Thyroid gland (tissue), 4 donors: ENCODE data around the gene CCDC14. TPM values are rescaled to one million over a fixed set of nuclear protein-coding genes. Genes with fewer than 3 reads are reported as not detected.
"Not testable (repeated sequence)": the region's sequence is repeated elsewhere in the genome, so short reads cannot be mapped to it uniquely, and the experiment has no call there.

Experiments used
- DNase-seq, 2 donors: peaks; one replicate each; pipeline ENCODE4 v3.0.0-alpha.2; 2019
- H3K27ac ChIP-seq, 3 donors: fragments of 200-600 bp; sonication (generic); 1 replicate in 2 of 3; 2 replicates in 1 of 3; pipeline ENCODE4 v1.5.1; 2016 to 2019; ENCODE audit warnings: mild to moderate bottlenecking in 1 of 3, moderate library complexity in 1 of 3
- H3K27me3 ChIP-seq: fragments of 200-600 bp; sonication (generic); one replicate; pipeline ENCODE4 v1.5.1; 2019
- H3K36me3 ChIP-seq, 2 donors: fragments of 200-600 bp; sonication (generic); one replicate each; pipeline ENCODE4 v1.5.1; 2016 to 2019
- H3K4me1 ChIP-seq, 2 donors: fragments of 200-600 bp; sonication (generic); one replicate each; pipeline ENCODE4 v1.5.1; 2017 to 2019
- H3K4me3 ChIP-seq, 3 donors: fragments of 200-600 bp; sonication (generic); replicated peaks in 1 of 3; 1 replicate in 2 of 3; 2 replicates in 1 of 3; pipeline ENCODE4 v1.5.1; 2016; ENCODE audit warnings: mild to moderate bottlenecking in 1 of 3
- H3K9me3 ChIP-seq: fragments of 200-600 bp; sonication (generic); one replicate; pipeline ENCODE4 v1.5.1; 2017
- CTCF ChIP-seq, 6 experiments: fragments of 200-600 bp in 3 of 6; fragments of 450-650 bp in 3 of 6; sonication (generic) in 3 of 6; IDR thresholded peaks; one replicate each; pipeline ENCODE4 v1.5.1; 2016 to 2019; ENCODE audit warnings: antibody characterized with exemption in 6 of 6, mild to moderate bottlenecking in 2 of 6, inconsistent platforms in 1 of 6, moderate library complexity in 1 of 6
- POLR2A ChIP-seq, 2 donors: fragments of 450-650 bp; IDR thresholded peaks; one replicate each; pipeline ENCODE4 v1.6.1; 2017; ENCODE audit warnings: antibody characterized with exemption in 2 of 2, mild to moderate bottlenecking in 2 of 2, moderate library complexity in 1 of 2
- WGBS, 2 donors: methylation state at CpG; one replicate each; pipeline ENCODE4 v1.1.5; 2017; 5-methylcytosine and 5-hydroxymethylcytosine counted together
- intact Hi-C: fragments of 100-400 bp; cut with DNase I; formaldehyde crosslinking; loops from one replicate; pipeline ENCODE4 v1.15.1; 2023
- total RNA-seq, 4 donors: library from RNA; depleted of rRNA; stranded (reverse); fragments of >200 nt; gene quantifications; one replicate each; pipeline ENCODE4 v1.2.3, GENCODE V29; 2016

The CCDC14 gene
- total RNA-seq, 4 donors from 2014 or later = 22.2 to 46.6 (median 30.9) TPM

DNA sequence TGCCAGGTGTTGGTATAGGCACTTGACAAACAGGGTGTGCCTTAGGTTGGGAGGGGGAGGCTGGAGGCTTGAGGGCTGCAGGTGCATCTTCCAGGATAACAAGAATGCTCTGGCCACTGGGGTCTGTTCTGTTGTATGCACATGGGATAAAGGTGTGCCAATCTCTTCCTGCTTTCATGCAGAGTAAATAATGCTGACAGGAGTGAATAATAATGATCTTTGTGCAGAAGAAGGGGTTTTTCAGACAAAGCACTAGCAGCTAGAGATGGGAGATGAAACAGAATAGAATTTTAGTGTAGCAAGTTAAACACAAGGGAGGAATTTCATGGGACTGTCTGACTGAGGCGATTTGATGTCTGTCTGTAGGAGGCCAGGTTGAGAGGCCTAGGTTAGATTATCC, 32.8 kb upstream of the CCDC14 start:
- Histone ChIP-seq H3K9me3 (no peaks in the 10 kb centered on the region), H3K27ac (no peak overlapping the region), H3K4me1 (no peaks in the 10 kb centered on the region), H3K36me3 (no peaks in the 10 kb centered on the region), H3K27me3 (no peaks in the 10 kb centered on the region), H3K4me3 (no peak overlapping the region)
- intact Hi-C loops = no loop called here
- TF ChIP-seq CTCF (IDR thresholded peaks at IDR 0.05) (no peak), POLR2A (IDR thresholded peaks at IDR 0.05) (no peak)
- WGBS, 2 donors = 82 to 93% methylated on average over 1 of the region's 1 CpG
- no peak for DNase-seq

DNA sequence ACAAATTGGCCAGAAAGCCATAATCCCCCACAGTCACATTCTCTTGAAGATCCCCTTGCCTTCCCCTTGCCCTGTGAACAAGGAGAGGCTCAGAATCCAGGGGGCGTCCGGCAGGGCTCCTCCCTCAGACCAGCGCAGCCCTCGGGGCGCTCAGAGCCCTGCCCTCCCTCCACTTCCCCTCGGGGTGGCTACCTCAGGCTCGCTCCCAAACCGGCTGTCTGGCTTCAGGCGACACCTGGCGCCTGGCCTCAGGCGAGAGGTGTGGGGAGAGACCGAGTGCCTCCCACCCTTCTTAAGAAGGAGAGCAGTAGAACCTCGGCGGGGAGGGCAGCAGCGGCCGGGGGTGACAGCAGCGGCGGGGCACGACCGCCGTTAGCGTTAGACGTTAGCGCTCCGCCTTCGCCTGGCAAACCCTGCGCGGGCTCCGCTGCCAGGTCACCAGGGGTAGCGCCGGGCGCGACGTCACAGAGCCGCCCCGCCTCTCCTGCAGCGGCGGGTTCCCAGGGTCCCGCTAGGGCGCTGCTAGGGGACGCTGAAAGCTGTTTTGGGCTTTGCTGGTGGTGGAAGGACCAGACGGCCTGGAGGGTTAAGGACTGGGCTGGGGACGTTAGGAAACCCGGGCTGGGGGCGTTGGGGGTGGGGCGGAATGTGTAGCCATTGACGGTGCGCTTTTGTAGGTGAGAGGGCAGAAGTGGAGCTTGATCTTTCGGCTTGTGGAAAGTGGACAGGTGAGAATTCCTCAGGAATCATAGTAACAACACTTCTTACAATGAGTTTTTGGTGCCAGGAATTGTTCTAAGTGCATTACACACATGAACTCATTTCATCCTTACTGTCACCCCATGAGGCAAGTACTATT, 30.9 kb upstream of the CCDC14 start, which contains the start of gene ROPN1:
Gene ROPN1 (minus strand): TSS at position 395 of the 859 bp plus-strand sequence. CDS start 11,643 bp downstream, outside the sequence.
- H3K36me3 ChIP-seq, H3K4me1 ChIP-seq, intact Hi-C loops, DNase-seq, H3K27me3 ChIP-seq, H3K9me3 ChIP-seq, H3K4me3 ChIP-seq, H3K27ac ChIP-seq: not testable (repeated sequence)
- WGBS, 2 donors = 0 to 7% methylated on average over 3 to 4 of the region's 49 CpGs

- Histone ChIP-seq H3K4me3 (no peak overlapping the region), H3K36me3 (no peaks in the 10 kb centered on the region), H3K27me3 (no peaks in the 10 kb centered on the region), H3K27ac (no peak overlapping the region), H3K4me1 (no peaks in the 10 kb centered on the region), H3K9me3 (no peaks in the 10 kb centered on the region)
- no peak for DNase-seq
- 79 to 82% methylated on average over 3 of the region's 3 CpGs for WGBS, 2 donors
- TF ChIP-seq CTCF (IDR thresholded peaks at IDR 0.05) (no peak), POLR2A (IDR thresholded peaks at IDR 0.05) (no peak)
- intact Hi-C loops = no loop called here
These were observed 25.4 kb upstream of the CCDC14 start for GRCh38 chr3:123986427-123986826.

DNA sequence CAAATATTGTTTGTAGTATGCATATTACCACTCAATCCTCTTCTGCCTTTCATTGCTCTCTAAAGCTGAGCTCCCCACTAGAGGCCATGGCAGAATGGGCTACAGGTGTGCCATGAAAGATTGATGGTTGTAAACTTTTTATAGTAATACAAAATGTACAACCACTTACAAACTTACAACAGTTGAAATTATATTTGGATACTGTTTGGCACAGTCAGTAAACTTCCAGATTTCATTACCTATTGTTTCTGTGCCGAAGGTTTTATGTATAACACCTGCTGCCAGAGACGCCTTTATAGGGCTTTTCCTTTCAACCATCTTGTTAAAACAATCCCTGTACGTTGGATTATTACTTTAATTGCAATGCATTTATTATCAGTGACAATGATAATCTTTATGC, 23.9 kb upstream of the CCDC14 start:
- Histone ChIP-seq H3K9me3 (no peaks in the 10 kb centered on the region), H3K4me1 (peaks cover 3 to 4% of the 10 kb centered on the region in 2 donors), H3K36me3 (no peaks in the 10 kb centered on the region), H3K27me3 (no peaks in the 10 kb centered on the region), H3K27ac (no peak overlapping the region), H3K4me3 (no peak overlapping the region)
- intact Hi-C loops = no loop called here
- WGBS, 2 donors = 92 to 93% methylated on average over 3 of the region's 3 CpGs
- TF ChIP-seq CTCF (IDR thresholded peaks at IDR 0.05) (no peak), POLR2A (IDR thresholded peaks at IDR 0.05) (no peak)
- no peak for DNase-seq

DNA sequence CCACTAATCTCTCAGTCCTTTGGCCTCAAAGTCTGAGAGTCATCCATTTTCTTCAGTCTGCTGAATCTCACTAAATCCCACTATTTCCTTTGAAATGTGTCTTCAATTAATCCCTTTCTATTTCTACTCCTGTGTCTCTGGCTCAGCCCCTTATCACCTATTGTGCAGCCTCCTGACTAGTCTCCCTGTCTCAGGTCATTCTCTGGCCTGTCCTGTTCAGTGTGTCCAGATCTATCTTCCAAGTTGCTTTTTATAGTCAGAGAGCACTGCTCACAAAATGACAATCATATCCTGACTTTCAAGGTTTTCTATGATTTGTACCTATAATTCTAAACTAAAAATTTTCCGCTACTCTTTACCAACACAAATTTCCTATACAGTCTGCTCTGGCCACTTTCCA, 23.3 kb upstream of the CCDC14 start:
- intact Hi-C loops = no loop called here
- Histone ChIP-seq H3K27me3 (no peaks in the 10 kb centered on the region), H3K9me3 (no peaks in the 10 kb centered on the region), H3K4me1 (peaks cover 4 to 5% of the 10 kb centered on the region in 2 donors), H3K27ac (no peak overlapping the region), H3K4me3 (no peak overlapping the region), H3K36me3 (no peaks in the 10 kb centered on the region)
- TF ChIP-seq POLR2A (IDR thresholded peaks at IDR 0.05) (no peak), CTCF (IDR thresholded peaks at IDR 0.05) (no peak)
- DNase-seq = no peak
- 92 to 93% methylated on average over 1 of the region's 1 CpG for WGBS, 2 donors

DNA sequence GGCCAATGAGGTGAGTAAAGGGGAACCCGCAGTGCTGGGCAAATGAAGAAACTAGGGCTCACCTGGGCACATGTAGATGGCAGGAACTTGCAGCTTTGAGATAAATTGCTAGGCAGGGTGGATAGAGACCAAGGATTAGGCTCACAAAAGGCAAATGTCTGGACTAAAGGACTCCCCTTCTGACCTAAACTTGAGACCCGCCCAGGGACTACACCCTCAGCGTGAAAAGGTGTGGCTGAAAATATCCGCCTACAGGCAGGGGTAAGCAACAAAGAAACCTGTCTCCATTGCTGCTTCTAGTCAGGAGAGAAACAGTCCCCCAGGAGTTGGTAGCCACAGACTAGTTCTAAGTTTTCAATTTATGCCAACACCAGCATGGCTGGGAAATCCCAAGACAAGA, 20.3 kb upstream of the CCDC14 start:
- intact Hi-C loops, H3K4me1 ChIP-seq, H3K27ac ChIP-seq, H3K27me3 ChIP-seq, H3K4me3 ChIP-seq, H3K9me3 ChIP-seq, DNase-seq, H3K36me3 ChIP-seq: not testable (repeated sequence)
- WGBS, 2 donors = 76 to 93% methylated on average over 4 of the region's 4 CpGs
